Measurements from ENCODE around the gene FAM20A.

The FAM20A gene

DNA sequence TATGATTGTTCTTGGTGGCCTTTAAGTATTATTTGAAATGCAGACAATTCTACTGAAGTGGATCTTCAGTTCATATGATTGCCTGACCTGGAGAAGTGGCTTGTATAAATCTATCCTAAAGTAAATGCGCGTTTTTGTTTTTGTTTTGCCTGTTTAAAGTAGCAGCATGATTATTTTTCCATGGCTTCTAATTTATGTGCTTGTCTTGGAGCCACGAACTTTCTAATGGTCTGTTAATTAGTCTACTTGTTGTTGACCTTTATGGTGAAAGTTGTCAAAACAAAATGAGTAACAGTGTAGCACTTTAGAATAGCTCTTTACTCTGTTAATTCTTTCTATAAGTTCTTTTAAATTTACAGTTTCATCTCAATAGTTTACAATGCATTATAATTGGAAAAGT, 87.2 kb downstream of the FAM20A start:
- no peak overlapping the region for H3K27ac ChIP-seq (ENCODE audit: low read depth, low read length)
- peak overlapping the region; percentile 88 to 94 for H3K4me3 ChIP-seq (ENCODE audit: low read depth in 1 of 2, low read length in 2 of 2)
- peaks cover 6 to 29% of the 10 kb centered on the region in 2 donors for H3K36me3 ChIP-seq (ENCODE audit: control insufficient read depth in 1 of 2, insufficient read depth in 2 of 2, low read length in 2 of 2)
- H3K27me3 ChIP-seq (ENCODE audit: control insufficient read depth in 1 of 2, insufficient read depth in 2 of 2, low read length in 2 of 2), result no peaks in the 10 kb centered on the region
- peaks cover 17 to 35% of the 10 kb centered on the region in 2 donors for H3K4me1 ChIP-seq (ENCODE audit: control insufficient read depth in 1 of 2, insufficient read depth in 2 of 2, low read length in 2 of 2)
- H3K9ac ChIP-seq (ENCODE audit: low read depth in 1 of 2, low read length in 2 of 2), result peak overlapping the region; percentile 98 to 100
- no peaks in the 10 kb centered on the region for H3K9me3 ChIP-seq (ENCODE audit: control insufficient read depth in 1 of 2, low read length in 2 of 2)

DNA sequence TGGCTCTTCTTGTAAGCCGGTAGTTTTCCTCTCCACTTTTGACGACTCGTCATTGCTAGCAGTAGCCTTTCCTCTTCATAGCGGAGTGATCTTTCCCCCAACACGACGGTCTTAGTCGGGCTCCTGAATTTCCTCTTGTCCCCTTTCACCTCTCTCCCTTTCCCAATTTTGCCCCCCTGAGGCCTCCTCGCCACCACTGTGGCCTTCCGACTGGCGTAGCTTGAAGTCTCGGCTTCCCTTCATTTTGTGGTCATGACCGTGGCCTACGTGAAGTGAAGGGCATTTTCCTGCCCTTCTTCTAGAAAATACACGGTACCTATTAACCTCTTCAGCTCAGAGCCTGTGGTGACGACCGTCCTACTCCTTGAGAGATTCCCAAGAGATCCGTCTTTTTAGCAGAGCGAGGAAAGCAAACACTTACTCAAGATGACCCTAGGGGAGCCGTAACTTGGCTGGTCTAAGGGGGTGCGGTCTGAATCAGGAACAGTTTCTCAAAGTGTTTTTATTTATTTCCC, 88.2 kb downstream of the FAM20A start:
- Histone ChIP-seq H3K27me3 (ENCODE audit: control insufficient read depth in 1 of 2, insufficient read depth in 2 of 2, low read length in 2 of 2) (no peaks in the 10 kb centered on the region), H3K27ac (ENCODE audit: low read depth, low read length) (peak overlapping the region; percentile 99), H3K4me1 (ENCODE audit: control insufficient read depth in 1 of 2, insufficient read depth in 2 of 2, low read length in 2 of 2) (peaks cover 12 to 35% of the 10 kb centered on the region in 2 donors), H3K9ac (ENCODE audit: low read depth in 1 of 2, low read length in 2 of 2) (peak overlapping the region; percentile 98 to 100), H3K36me3 (ENCODE audit: control insufficient read depth in 1 of 2, insufficient read depth in 2 of 2, low read length in 2 of 2) (peaks cover 6 to 24% of the 10 kb centered on the region in 2 donors), H3K9me3 (ENCODE audit: control insufficient read depth in 1 of 2, low read length in 2 of 2) (no peaks in the 10 kb centered on the region), H3K4me3 (ENCODE audit: low read depth in 1 of 2, low read length in 2 of 2) (peak overlapping the region; percentile 88 to 94)

DNA sequence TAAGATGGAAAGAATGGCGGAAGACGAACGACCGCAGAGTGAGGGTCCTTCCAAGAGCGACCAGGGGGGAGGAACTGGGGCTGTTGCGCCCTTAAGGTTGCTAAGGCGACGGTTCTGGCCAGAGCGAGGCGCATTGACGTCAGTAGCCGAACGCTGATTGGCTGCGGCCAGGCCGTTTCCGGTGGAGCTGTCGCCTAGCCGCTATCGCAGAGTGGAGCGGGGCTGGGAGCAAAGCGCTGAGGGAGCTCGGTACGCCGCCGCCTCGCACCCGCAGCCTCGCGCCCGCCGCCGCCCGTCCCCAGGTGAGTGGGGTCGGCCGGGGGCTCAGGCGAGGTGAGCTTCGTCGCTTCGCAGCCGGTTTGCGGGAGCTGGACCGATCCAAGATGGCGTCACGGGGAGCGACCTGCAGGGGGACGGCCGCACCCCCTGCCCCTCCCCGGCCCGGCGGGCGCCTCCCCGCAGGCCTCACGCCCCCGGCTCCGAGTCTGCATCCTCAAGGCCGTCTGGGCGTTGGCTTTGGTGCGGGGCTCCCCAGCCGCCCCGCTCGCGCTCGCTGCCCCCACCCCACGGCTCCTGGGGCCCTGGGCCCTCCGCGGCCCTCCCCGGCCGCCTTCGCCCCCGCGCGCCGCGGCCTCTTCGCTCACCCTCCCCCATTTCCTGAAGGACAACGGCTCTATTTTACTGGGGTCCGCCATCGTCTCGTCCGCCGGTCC, 88.8 kb downstream of the FAM20A start, which contains the start of gene PRKAR1A:
TSS of gene PRKAR1A (plus strand) at position 184 of the 713 bp plus-strand sequence. CDS start 2,970 bp downstream, outside the sequence.
- H3K27me3 ChIP-seq (ENCODE audit: control insufficient read depth in 1 of 2, insufficient read depth in 2 of 2, low read length in 2 of 2), result no peaks in the 10 kb centered on the region
- H3K4me1 ChIP-seq (ENCODE audit: control insufficient read depth in 1 of 2, insufficient read depth in 2 of 2, low read length in 2 of 2), result peaks cover 12 to 29% of the 10 kb centered on the region in 2 donors
- peak within 1 kb of the TSS; percentile 98 to 100 for H3K9ac ChIP-seq (ENCODE audit: low read depth in 1 of 2, low read length in 2 of 2)
- H3K27ac ChIP-seq (ENCODE audit: low read depth, low read length), result peak within 1 kb of the TSS; percentile 99
- peaks cover 6 to 18% of the 10 kb centered on the region in 2 donors for H3K36me3 ChIP-seq (ENCODE audit: control insufficient read depth in 1 of 2, insufficient read depth in 2 of 2, low read length in 2 of 2)
- H3K9me3 ChIP-seq (ENCODE audit: control insufficient read depth in 1 of 2, low read length in 2 of 2), result no peaks in the 10 kb centered on the region
- peak within 1 kb of the TSS; percentile 88 to 94 for H3K4me3 ChIP-seq (ENCODE audit: low read depth in 1 of 2, low read length in 2 of 2)

DNA sequence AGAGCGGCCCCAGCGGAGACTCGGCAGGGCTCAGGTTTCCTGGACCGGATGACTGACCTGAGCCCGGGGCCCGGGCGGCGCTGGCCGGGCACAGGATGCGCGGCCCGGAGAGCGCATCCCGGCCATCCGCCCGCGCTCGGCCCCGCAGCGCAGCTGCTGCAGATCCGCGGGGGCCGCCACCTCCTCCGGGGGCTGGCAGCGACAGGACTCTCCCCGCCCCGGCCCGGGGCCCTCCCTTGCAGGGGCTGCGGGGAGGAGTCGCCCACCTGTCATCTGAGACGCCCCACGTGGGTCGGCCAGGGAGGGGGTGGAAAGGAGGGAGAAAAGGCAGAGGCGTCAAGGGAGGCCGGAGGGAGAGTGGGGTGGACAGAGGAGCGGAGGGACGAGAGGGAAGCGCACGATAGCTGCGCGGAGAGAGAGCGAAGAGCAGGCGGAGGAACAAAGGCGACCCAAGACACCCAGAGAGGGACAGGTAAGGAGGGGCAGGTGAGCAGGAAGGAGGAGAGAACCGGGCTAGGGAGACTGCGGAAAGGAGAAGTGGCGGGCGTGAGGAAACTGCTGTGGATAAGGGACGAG, 89.4 kb downstream of the FAM20A start:
- Histone ChIP-seq H3K27me3 (ENCODE audit: control insufficient read depth in 1 of 2, insufficient read depth in 2 of 2, low read length in 2 of 2) (no peaks in the 10 kb centered on the region), H3K27ac (ENCODE audit: low read depth, low read length) (peak overlapping the region; percentile 99), H3K9me3 (ENCODE audit: control insufficient read depth in 1 of 2, low read length in 2 of 2) (no peaks in the 10 kb centered on the region), H3K4me3 (ENCODE audit: low read depth in 1 of 2, low read length in 2 of 2) (peak overlapping the region; percentile 88 to 94), H3K4me1 (ENCODE audit: control insufficient read depth in 1 of 2, insufficient read depth in 2 of 2, low read length in 2 of 2) (peaks cover 12 to 25% of the 10 kb centered on the region in 2 donors), H3K9ac (ENCODE audit: low read depth in 1 of 2, low read length in 2 of 2) (peak overlapping the region; percentile 98 to 100), H3K36me3 (ENCODE audit: control insufficient read depth in 1 of 2, insufficient read depth in 2 of 2, low read length in 2 of 2) (peaks cover 6 to 12% of the 10 kb centered on the region in 2 donors)

DNA sequence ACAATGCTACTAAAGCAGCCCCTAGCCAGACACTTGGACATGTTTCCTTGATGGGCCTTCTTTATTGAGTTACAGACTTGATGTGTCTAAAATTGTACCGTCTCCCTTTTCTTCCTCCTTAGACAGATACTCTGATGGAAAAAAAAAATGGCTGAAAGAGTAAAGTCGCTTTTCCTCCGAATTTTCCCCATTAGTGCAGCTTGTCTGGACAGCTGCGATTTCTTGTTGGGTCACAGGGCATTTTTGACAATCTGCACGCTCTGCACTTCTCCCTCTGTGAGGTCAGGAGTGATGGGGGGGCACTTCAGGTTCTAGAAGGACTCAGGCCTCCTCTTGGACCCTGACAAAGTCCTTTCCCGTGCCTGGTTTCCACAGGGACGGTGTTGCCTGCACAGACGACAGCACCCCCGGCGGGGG, 89.9 kb downstream of the FAM20A start:
- H3K9me3 ChIP-seq (ENCODE audit: control insufficient read depth in 1 of 2, low read length in 2 of 2), result no peaks in the 10 kb centered on the region
- H3K36me3 ChIP-seq (ENCODE audit: control insufficient read depth in 1 of 2, insufficient read depth in 2 of 2, low read length in 2 of 2), result peaks cover 6 to 7% of the 10 kb centered on the region in 2 donors
- peak overlapping the region; percentile 99 for H3K27ac ChIP-seq (ENCODE audit: low read depth, low read length)
- H3K4me3 ChIP-seq (ENCODE audit: low read depth in 1 of 2, low read length in 2 of 2), result peak overlapping the region; percentile 88 to 94
- H3K9ac ChIP-seq (ENCODE audit: low read depth in 1 of 2, low read length in 2 of 2), result peak overlapping the region; percentile 98 to 100
- H3K27me3 ChIP-seq (ENCODE audit: control insufficient read depth in 1 of 2, insufficient read depth in 2 of 2, low read length in 2 of 2), result no peaks in the 10 kb centered on the region
- peaks cover 12 to 25% of the 10 kb centered on the region in 2 donors for H3K4me1 ChIP-seq (ENCODE audit: control insufficient read depth in 1 of 2, insufficient read depth in 2 of 2, low read length in 2 of 2)

DNA sequence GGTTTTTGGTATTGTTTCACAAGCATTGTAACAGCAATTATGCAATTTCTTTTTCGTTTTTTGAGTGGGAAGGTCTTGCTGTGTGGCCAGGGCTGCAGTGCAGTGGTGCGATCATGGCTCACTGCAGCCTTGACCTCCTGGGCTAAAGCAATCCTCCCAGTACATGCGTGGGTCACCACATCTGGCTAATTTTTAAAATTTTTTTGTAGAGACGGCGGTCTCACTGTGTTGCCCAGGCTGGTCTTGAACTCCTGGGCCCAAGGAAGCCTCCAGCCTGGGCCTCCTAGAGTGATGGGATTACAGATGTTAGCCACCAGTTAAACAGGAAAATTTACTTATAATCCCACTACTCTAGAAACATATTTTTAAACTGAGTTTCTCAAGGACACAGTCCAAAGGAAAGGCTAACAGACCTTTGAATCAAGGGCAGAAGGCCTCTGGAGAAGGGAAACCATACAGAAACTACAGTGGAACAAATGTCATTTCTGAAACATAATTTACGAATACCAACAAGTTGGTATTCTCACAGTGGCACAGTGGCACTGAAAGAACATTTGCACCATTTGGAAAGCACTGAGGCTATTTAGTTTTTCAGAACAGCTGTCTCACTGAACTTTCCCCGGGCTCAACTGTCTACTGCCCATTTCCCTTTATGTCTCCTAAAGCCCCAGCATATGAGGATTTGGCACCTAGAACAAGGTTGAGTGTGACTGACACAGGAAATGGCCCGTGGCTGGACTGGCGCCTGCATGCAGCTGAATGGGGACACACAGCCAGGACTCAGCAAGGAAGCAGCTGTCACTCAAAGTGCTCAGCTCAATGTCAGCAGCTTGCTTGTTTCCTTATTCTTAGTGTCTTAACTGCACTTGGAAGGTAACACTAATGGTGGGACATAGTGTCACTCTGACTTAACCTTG, 91.8 kb downstream of the FAM20A start:
- Histone ChIP-seq H3K9ac (ENCODE audit: low read depth in 1 of 2, low read length in 2 of 2) (no peak overlapping the region), H3K4me3 (ENCODE audit: low read depth in 1 of 2, low read length in 2 of 2) (no peak overlapping the region), H3K36me3 (ENCODE audit: control insufficient read depth in 1 of 2, insufficient read depth in 2 of 2, low read length in 2 of 2) (no peaks in the 10 kb centered on the region), H3K4me1 (ENCODE audit: control insufficient read depth in 1 of 2, insufficient read depth in 2 of 2, low read length in 2 of 2) (peaks cover 4 to 16% of the 10 kb centered on the region in 2 donors), H3K27ac (ENCODE audit: low read depth, low read length) (no peak overlapping the region), H3K27me3 (ENCODE audit: control insufficient read depth in 1 of 2, insufficient read depth in 2 of 2, low read length in 2 of 2) (no peaks in the 10 kb centered on the region), H3K9me3 (ENCODE audit: control insufficient read depth in 1 of 2, low read length in 2 of 2) (no peaks in the 10 kb centered on the region)

DNA sequence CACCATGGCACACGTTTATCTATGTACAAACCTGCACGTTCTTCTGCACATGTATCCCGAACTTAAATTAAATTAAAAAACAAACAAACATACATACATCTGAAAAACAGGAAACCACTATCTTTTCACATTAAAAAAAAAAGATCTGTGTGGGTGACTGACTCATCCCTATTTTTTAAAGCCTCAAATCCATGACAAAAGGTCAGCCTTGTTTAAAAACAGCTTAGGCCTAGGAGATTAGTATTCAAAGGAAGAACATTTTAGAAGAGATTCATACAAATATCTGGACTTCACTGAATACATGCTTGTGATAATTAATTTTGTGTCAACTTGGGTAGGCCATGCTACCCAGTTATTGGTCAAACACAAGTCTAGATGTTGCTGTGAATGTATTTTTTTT, 93.6 kb downstream of the FAM20A start:
- no peaks in the 10 kb centered on the region for H3K9me3 ChIP-seq (ENCODE audit: control insufficient read depth in 1 of 2, low read length in 2 of 2)
- H3K27ac ChIP-seq (ENCODE audit: low read depth, low read length), result no peak overlapping the region
- no peaks in the 10 kb centered on the region for H3K27me3 ChIP-seq (ENCODE audit: control insufficient read depth in 1 of 2, insufficient read depth in 2 of 2, low read length in 2 of 2)
- H3K4me3 ChIP-seq (ENCODE audit: low read depth in 1 of 2, low read length in 2 of 2), result no peak overlapping the region
- no peaks in the 10 kb centered on the region for H3K36me3 ChIP-seq (ENCODE audit: control insufficient read depth in 1 of 2, insufficient read depth in 2 of 2, low read length in 2 of 2)
- no peak overlapping the region for H3K9ac ChIP-seq (ENCODE audit: low read depth in 1 of 2, low read length in 2 of 2)
- peaks cover 0 to 6% of the 10 kb centered on the region in 2 donors for H3K4me1 ChIP-seq (ENCODE audit: control insufficient read depth in 1 of 2, insufficient read depth in 2 of 2, low read length in 2 of 2)

DNA sequence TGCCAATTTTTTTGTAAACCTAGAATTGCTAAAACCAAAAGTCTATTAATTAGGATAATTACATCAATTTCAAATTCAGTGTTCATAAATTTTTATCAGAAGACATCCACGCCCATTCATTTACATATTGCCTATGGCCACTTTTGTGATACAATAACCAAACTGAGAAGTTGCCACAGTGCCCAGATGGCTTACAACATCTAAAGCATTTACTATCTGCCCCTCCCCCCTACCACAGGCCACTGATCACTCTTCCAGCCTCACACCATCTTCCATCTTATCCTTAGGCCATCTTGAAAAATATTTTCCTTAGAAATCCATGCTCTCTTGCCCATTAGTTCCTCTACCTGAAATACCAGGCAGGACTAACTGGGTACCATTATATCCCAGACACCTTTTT, 95.2 kb downstream of the FAM20A start:
- Histone ChIP-seq H3K27ac (ENCODE audit: low read depth, low read length) (no peak overlapping the region), H3K9me3 (ENCODE audit: control insufficient read depth in 1 of 2, low read length in 2 of 2) (no peaks in the 10 kb centered on the region), H3K27me3 (ENCODE audit: control insufficient read depth in 1 of 2, insufficient read depth in 2 of 2, low read length in 2 of 2) (no peaks in the 10 kb centered on the region), H3K4me3 (ENCODE audit: low read depth in 1 of 2, low read length in 2 of 2) (no peak overlapping the region), H3K4me1 (ENCODE audit: control insufficient read depth in 1 of 2, insufficient read depth in 2 of 2, low read length in 2 of 2) (peaks cover 0 to under 1% of the 10 kb centered on the region in 2 donors), H3K9ac (ENCODE audit: low read depth in 1 of 2, low read length in 2 of 2) (no peak overlapping the region), H3K36me3 (ENCODE audit: control insufficient read depth in 1 of 2, insufficient read depth in 2 of 2, low read length in 2 of 2) (no peaks in the 10 kb centered on the region)

DNA sequence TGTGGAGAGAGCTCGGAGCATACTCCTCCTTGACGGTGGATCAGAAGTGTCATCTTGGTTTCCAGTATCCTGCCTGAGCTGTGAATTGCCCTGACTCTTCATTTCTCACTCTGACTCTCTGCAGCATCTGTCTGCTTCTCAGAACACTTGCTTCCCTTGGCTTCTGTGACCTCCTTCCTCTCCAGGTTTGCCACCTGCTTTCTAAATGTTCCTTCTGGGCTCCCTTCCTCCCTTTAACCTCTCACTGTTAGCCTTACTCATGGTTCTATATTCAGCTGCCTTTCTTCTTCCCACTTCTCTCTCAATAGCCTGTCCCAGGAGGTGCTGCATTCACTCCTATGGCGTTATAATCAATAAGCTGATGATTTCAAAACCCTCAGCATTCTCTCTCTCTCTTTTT, 100.1 kb downstream of the FAM20A start:
- no peak overlapping the region for H3K4me3 ChIP-seq (ENCODE audit: low read depth in 1 of 2, low read length in 2 of 2)
- no peaks in the 10 kb centered on the region for H3K36me3 ChIP-seq (ENCODE audit: control insufficient read depth in 1 of 2, insufficient read depth in 2 of 2, low read length in 2 of 2)
- no peak overlapping the region for H3K9ac ChIP-seq (ENCODE audit: low read depth in 1 of 2, low read length in 2 of 2)
- peaks cover 14 to 18% of the 10 kb centered on the region in 2 donors for H3K4me1 ChIP-seq (ENCODE audit: control insufficient read depth in 1 of 2, insufficient read depth in 2 of 2, low read length in 2 of 2)
- no peaks in the 10 kb centered on the region for H3K9me3 ChIP-seq (ENCODE audit: control insufficient read depth in 1 of 2, low read length in 2 of 2)
- no peak overlapping the region for H3K27ac ChIP-seq (ENCODE audit: low read depth, low read length)
- H3K27me3 ChIP-seq (ENCODE audit: control insufficient read depth in 1 of 2, insufficient read depth in 2 of 2, low read length in 2 of 2), result no peaks in the 10 kb centered on the region
